AG09309 (cell line): ENCODE results near the gene SMIM21.
A peak's percentile ranks its signal among the peaks of the same experiment; 100 is the strongest.

ENCODE experiments used
- DNase-seq: peaks from one replicate; pipeline ENCODE4 v3.0.0-alpha.2; 2010; ENCODE audit warnings: low read depth
- H3K4me3 ChIP-seq: 2 replicates; pipeline ENCODE4 v1.5.1; 2011; ENCODE audit warnings: mild to moderate bottlenecking, low read depth, low read length, moderate library complexity; ENCODE audit not compliant: control insufficient read depth
- TF ChIP-seq, protein P1 (sequence below): IDR thresholded peaks from 2 replicates; pipeline ENCODE4 v1.5.1; 2011; ENCODE audit warnings: mild to moderate bottlenecking, low read depth, low read length, inconsistent platforms; ENCODE audit not compliant: insufficient read depth, control insufficient read depth; ENCODE audit errors: missing control alignments

Gene SMIM21

DNA sequence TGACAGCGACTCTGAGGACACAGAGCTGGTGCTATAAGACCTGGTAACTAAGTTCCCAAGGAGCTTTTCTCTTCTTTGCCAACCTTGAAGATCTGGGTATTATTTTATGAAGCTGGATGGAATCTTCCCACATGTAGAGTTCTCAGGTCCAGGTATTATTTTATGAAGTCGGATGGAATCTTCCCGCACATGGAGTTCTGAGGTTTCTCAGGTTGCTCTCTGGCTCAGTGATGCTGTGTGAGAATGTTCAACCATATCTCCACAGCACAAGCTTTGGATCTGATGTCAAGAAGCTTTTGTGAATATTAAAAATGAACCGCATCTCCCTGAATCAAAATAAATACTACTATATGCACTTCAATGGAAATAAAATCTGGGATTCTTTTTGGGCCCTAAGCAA, at the start of gene SMIM21:
SMIM21 (minus strand) TSS at position 101 of the 400 bp plus-strand sequence. CDS start 140 bp downstream, outside the sequence.
- TF ChIP-seq, protein P1, sequence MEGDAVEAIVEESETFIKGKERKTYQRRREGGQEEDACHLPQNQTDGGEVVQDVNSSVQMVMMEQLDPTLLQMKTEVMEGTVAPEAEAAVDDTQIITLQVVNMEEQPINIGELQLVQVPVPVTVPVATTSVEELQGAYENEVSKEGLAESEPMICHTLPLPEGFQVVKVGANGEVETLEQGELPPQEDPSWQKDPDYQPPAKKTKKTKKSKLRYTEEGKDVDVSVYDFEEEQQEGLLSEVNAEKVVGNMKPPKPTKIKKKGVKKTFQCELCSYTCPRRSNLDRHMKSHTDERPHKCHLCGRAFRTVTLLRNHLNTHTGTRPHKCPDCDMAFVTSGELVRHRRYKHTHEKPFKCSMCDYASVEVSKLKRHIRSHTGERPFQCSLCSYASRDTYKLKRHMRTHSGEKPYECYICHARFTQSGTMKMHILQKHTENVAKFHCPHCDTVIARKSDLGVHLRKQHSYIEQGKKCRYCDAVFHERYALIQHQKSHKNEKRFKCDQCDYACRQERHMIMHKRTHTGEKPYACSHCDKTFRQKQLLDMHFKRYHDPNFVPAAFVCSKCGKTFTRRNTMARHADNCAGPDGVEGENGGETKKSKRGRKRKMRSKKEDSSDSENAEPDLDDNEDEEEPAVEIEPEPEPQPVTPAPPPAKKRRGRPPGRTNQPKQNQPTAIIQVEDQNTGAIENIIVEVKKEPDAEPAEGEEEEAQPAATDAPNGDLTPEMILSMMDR: no peak
- no peak within 1 kb of the TSS for H3K4me3 ChIP-seq
- no peak for DNase-seq

DNA sequence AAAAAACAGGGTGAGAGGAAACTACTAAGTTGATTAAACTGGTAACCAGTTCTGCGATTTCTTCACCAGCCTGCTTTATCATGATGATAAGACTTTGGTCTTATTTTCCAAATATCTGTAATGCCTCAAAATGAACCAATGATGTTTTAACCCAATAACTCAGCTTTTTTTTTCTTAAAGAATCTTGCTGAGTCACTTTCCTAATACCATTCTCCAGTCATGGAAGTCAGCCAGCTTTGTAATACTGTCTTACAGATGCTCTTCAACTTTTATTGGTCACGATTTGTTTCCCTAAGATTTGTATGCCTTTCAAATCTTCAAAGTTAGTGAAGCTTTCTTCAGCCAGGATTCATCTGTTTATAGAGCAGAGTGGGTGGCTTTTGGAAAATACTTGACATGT, 47.7 kb upstream of the SMIM21 start:
- H3K4me3 ChIP-seq: no peak overlapping the region
- peak; percentile 94 for DNase-seq
- TF ChIP-seq, protein P1: no peak

DNA sequence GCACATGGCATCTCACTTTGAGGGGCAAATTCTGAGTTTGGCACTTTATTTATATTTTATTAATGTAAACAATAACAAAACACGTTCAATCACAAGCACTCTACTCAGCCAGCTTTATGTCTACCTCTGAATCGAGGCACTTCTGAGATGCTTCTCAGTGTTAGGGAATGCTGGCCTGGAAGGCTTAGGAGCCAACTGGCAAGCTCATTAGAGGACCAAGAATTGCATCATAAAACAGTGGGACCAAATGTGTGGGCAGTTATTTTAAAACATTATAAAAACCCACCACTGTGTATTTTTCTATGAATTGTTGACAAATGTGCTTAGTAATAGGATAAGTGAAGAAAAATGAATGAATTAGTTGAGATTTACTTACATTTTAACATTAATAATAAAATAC, 46.8 kb upstream of the SMIM21 start:
- H3K4me3 ChIP-seq: no peak overlapping the region
- no peak for DNase-seq
- TF ChIP-seq, protein P1: no peak

DNA sequence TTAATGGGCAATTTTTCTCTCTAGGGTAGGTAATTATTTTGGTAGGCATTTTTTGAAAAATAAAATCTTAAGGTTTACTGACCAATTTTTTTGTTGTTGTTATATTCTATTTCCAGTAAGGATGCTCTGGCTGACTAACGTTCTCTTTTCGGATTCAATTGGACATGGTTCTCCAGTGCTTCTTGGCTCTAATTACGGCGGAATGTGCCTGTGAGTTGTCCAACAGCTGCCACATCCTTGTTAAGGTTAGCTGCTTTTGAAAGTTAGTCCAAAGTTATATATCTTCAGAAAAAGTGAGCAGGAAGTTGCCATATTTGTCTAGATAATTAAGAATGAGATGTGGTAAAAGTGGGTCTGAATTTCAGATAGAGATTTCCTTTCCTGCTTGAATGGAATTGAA, 45.8 kb upstream of the SMIM21 start:
- DNase-seq: no peak
- TF ChIP-seq, protein P1: no peak
- H3K4me3 ChIP-seq: no peak overlapping the region

DNA sequence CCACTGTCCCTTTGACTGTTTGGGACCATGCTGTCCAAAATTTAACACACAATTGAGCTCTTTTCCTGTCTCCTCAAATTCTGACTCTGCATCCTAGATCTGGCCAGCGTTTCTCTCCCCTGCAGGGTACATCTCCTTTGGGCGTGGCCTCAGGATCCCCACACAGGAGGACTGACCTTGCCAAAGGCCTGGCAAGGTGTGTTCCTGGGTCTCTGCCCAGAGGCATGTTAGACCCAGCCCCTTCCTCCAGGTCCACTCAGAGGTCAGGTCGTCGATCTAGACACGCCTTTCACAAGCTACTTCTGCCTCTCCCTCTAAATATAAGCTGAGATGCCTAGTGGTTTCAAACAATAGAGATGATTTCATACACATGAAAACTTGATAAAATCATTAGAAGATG, 45.4 kb upstream of the SMIM21 start:
- TF ChIP-seq, protein P1: no peak
- H3K4me3 ChIP-seq: no peak overlapping the region
- DNase-seq: no peak

DNA sequence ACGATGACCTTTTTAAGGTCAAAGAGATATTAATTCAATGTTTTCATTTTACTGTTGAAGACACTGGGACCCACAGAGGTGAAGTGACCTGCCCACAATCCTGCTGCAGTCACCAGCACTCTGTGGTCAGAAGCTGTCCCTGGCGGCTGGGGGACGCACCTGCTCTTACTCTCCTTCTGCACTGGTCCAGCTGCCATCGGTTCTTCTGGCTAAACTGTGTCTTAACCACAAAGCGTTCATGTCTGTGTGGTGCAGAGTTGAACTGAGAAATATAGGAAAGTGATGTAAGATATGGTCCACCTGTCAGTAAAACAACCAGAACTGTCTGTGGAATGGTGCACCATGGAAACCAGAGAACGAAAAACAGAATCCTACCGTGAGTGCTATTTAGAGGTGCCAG, 44.9 kb upstream of the SMIM21 start:
- no peak overlapping the region for H3K4me3 ChIP-seq
- TF ChIP-seq, protein P1: no peak
- no peak for DNase-seq

DNA sequence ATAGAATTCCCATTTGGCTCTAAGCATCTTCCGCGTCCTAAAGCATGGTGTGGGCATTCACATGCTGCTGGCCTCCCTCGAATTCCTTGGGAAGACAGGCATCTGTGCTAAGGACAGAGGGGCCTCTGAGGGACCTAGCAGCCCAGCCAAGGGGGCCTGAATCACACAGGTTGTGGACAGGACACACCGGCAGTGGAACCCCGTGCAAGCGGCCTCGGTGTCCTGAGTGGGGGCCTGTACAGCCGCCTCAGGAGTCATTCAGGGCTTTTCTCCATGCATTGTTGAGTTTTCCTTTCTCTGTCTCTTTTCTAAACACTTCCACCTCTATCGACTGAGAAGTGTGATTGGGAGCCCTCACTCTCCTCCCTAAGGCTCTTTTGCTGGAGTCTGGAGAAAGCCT, 44.3 kb upstream of the SMIM21 start:
- H3K4me3 ChIP-seq: no peak overlapping the region
- no peak for DNase-seq
- TF ChIP-seq, protein P1: no peak
